ENCODE measurements around the gene NALF2. TPM values are rescaled to one million over a fixed set of nuclear protein-coding genes. Genes with fewer than 3 reads are reported as not detected.

NALF2 gene
- total and polyA plus RNA-seq, 2 experiments from 2014 or later, result 0.20 to 0.46 TPM

DNA sequence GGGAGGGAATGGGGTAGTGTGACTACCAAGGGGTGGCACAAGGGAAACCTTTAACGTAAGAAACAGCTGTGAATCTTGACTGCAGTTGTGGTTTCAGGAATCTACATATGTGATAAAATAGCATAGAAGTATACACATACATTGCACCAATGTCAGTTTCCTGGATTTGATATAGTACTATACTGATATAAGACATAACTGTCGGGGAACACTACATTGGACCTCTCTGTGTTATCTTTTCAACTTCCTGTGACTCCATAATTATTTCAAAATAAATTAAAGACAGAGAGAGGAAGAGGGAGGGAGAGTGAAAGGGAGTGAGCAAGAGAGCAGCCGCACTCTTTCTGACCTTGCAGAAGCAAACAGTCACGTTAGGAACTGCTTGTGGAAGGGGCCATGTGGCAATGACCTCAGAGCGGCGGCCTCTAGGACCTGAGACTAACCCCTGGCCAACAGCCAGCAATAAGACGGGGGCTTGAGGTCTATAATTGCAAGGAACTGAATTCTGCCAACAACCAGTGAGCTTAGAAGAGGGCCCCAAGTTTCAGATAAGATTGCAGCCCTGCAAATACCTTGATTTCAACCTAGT, 47.4 kb downstream of the NALF2 start:
- Histone ChIP-seq H3K79me2 (no peaks in the 10 kb centered on the region), H4K20me1 (ENCODE audit: insufficient read depth, poor library complexity, severe bottlenecking) (no peaks in the 10 kb centered on the region), H3K9me2 (replicated peaks; ENCODE audit: insufficient read depth) (no peaks in the 10 kb centered on the region), H3K27me3 (no peaks in the 10 kb centered on the region), H3K27ac (no peak overlapping the region), H3K36me3 (replicated peaks; ENCODE audit: insufficient read depth, low read depth) (no peaks in the 10 kb centered on the region), H3K9me3 (ENCODE audit: low read depth) (no peaks in the 10 kb centered on the region), H3K4me3 (no peak overlapping the region), H2AFZ (no peak overlapping the region), H3K4me2 (no peak overlapping the region), H3K4me1 (ENCODE audit: insufficient read depth) (peaks cover 16% of the 10 kb centered on the region)
- TF ChIP-seq EZH2phosphoT487 (IDR thresholded peaks at IDR 0.05; ENCODE audit: low read depth, severe bottlenecking, unreplicated experiment) (no peak), EZH2 (IDR thresholded peaks at IDR 0.05; ENCODE audit: borderline replicate concordance) (no peak)
- TF ChIP-seq, protein P1, sequence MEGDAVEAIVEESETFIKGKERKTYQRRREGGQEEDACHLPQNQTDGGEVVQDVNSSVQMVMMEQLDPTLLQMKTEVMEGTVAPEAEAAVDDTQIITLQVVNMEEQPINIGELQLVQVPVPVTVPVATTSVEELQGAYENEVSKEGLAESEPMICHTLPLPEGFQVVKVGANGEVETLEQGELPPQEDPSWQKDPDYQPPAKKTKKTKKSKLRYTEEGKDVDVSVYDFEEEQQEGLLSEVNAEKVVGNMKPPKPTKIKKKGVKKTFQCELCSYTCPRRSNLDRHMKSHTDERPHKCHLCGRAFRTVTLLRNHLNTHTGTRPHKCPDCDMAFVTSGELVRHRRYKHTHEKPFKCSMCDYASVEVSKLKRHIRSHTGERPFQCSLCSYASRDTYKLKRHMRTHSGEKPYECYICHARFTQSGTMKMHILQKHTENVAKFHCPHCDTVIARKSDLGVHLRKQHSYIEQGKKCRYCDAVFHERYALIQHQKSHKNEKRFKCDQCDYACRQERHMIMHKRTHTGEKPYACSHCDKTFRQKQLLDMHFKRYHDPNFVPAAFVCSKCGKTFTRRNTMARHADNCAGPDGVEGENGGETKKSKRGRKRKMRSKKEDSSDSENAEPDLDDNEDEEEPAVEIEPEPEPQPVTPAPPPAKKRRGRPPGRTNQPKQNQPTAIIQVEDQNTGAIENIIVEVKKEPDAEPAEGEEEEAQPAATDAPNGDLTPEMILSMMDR (IDR thresholded peaks at IDR 0.05; ENCODE audit: poor library complexity), result no peak
- no peak for DNase-seq (ENCODE audit: low spot score)
- WGBS (ENCODE audit: low lambda C conversion rate, missing lambda C conversion rate), result 48% methylated on average over 7 of the region's 7 CpGs

DNA sequence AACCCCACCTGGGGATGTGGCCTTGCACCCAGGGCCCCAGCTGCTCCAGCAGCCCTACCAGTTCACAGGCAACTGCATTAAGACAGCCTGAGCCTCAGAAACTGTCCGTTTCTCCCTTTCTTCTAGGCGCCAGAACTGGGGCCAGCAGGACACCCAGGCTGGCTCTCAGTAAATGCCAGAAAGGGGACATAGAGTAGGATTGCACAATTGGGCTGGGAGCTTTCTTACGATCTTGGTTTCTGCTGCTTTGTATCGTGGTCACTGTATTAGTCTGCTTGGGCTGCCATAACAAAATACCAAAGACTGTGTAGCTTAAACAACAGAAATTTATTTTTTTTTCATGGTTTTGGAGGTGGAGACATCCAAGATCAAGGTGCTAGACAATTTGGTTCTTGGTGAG, 48.4 kb downstream of the NALF2 start:
- Histone ChIP-seq H3K4me3 (no peak overlapping the region), H2AFZ (no peak overlapping the region), H3K27me3 (no peaks in the 10 kb centered on the region), H3K9me3 (ENCODE audit: low read depth) (no peaks in the 10 kb centered on the region), H3K27ac (no peak overlapping the region), H3K4me2 (no peak overlapping the region), H3K9me2 (replicated peaks; ENCODE audit: insufficient read depth) (no peaks in the 10 kb centered on the region), H3K36me3 (replicated peaks; ENCODE audit: insufficient read depth, low read depth) (no peaks in the 10 kb centered on the region), H4K20me1 (ENCODE audit: insufficient read depth, poor library complexity, severe bottlenecking) (no peaks in the 10 kb centered on the region), H3K79me2 (no peaks in the 10 kb centered on the region), H3K4me1 (ENCODE audit: insufficient read depth) (peaks cover 22% of the 10 kb centered on the region)
- no peak for DNase-seq (ENCODE audit: low spot score)
- 50% methylated on average over 4 of the region's 4 CpGs for WGBS (ENCODE audit: low lambda C conversion rate, missing lambda C conversion rate)
- TF ChIP-seq, protein P1 (IDR thresholded peaks at IDR 0.05; ENCODE audit: poor library complexity), result no peak
- TF ChIP-seq EZH2phosphoT487 (IDR thresholded peaks at IDR 0.05; ENCODE audit: low read depth, severe bottlenecking, unreplicated experiment) (no peak), EZH2 (IDR thresholded peaks at IDR 0.05; ENCODE audit: borderline replicate concordance) (no peak)

Other genes with a start within 250 kb of the NALF2 start
- gene EDA, start 111.8 kb downstream of the NALF2 start, total RNA-seq, result 15.6 and 19.1 TPM in 2 replicates
- 4.7 and 8.2 TPM in 2 replicates for gene EDA, start 111.8 kb downstream of the NALF2 start, polyA plus RNA-seq

Measured in hepatocyte (in vitro differentiated cells).